Endothelial cell of umbilical vein (primary cell): ENCODE measurements around the gene HNRNPC.

ENCODE experiments used
- EZH2 ChIP-seq: IDR thresholded peaks from 2 replicates; pipeline ENCODE4 v1.6.1; 2012; ENCODE audit warnings: borderline replicate concordance, low read depth, mild to moderate bottlenecking, moderate library complexity, low read length, inconsistent platforms; ENCODE audit not compliant: severe bottlenecking
- GATA2 ChIP-seq: IDR thresholded peaks from 2 replicates; pipeline ENCODE4 v1.7.0; 2011; ENCODE audit warnings: low read depth, mild to moderate bottlenecking, moderate library complexity, mixed read lengths, low read length; ENCODE audit not compliant: insufficient read length, insufficient read depth
- JUN ChIP-seq: IDR thresholded peaks from 2 replicates; pipeline ENCODE4 v1.6.1; 2011; ENCODE audit warnings: borderline replicate concordance, low read depth; ENCODE audit not compliant: insufficient read length, insufficient read depth
- MAX ChIP-seq: IDR thresholded peaks from 2 replicates; pipeline ENCODE4 v1.6.1; 2011; ENCODE audit not compliant: insufficient read depth, insufficient read length
- POLR2A ChIP-seq: IDR thresholded peaks from 2 replicates; pipeline ENCODE4 v1.6.1; 2012; ENCODE audit warnings: low read depth, mild to moderate bottlenecking, control low read depth, low read length
- POLR2AphosphoS5 ChIP-seq: IDR thresholded peaks from 2 replicates; pipeline ENCODE4 v1.6.1; 2012; ENCODE audit warnings: low read depth, mild to moderate bottlenecking, control low read depth, low read length, moderate library complexity; ENCODE audit not compliant: insufficient read depth
- TF ChIP-seq, protein P1 (sequence below), 2 donors: IDR thresholded peaks; 1 replicate in 1 of 2; 2 replicates in 1 of 2; pipeline ENCODE4 v1.5.1; 2011; ENCODE audit warnings: low read length in 2 of 2, mild to moderate bottlenecking in 2 of 2, moderate library complexity in 2 of 2, control low read depth in 1 of 2, inconsistent platforms in 1 of 2, low read depth in 1 of 2; ENCODE audit not compliant: insufficient read depth in 1 of 2; ENCODE audit errors: extremely low read depth in 1 of 2

DNA sequence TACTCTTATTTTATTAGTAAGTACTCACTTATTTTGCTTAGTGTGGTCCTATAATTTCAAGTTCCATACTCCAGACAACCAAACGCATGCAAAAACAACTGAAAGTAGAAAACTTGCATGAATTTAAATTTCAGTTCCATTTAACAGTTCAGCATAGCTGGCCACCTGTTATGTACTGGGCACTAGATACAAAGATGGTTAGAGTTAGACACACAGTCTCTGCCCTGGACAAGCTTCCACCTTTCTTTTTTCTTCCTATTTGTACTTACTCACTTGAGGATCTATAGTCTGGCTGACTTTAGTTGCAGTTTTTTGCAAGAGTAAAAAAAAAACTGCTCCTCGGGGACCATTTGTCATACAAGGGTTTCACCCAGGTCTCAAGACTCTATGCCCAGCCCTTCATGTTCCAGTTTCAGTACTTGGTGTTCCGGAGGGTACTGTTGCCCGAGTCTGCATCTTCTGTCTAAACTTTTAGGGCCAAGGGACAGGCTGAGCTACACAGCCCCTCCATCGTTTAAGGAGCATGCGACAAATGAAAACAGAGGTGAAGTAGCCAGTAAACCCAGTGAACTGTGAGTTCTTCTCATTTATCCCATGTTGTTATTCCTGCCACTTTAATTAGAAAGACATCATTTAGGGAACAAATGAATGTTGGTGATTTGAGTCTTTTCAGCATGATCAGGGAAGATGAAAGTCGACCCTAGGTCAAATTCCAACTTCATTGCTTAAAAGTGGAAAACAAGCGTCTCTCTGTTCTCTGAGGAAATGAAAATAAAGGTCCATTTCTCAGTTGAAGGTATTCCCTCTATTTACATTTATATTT, 33.0 kb upstream of the HNRNPC start:
- TF ChIP-seq, protein P1, sequence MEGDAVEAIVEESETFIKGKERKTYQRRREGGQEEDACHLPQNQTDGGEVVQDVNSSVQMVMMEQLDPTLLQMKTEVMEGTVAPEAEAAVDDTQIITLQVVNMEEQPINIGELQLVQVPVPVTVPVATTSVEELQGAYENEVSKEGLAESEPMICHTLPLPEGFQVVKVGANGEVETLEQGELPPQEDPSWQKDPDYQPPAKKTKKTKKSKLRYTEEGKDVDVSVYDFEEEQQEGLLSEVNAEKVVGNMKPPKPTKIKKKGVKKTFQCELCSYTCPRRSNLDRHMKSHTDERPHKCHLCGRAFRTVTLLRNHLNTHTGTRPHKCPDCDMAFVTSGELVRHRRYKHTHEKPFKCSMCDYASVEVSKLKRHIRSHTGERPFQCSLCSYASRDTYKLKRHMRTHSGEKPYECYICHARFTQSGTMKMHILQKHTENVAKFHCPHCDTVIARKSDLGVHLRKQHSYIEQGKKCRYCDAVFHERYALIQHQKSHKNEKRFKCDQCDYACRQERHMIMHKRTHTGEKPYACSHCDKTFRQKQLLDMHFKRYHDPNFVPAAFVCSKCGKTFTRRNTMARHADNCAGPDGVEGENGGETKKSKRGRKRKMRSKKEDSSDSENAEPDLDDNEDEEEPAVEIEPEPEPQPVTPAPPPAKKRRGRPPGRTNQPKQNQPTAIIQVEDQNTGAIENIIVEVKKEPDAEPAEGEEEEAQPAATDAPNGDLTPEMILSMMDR (IDR thresholded peaks at IDR 0.05; ENCODE audit: extremely low read depth in 1 of 2, insufficient read depth in 1 of 2, low read depth in 1 of 2, low read length in 2 of 2): no peak
- TF ChIP-seq JUN (no peak), EZH2 (no peak), GATA2 (no peak), POLR2A (no peak), POLR2AphosphoS5 (no peak), MAX (no peak)
